NCI-H1092 treated with DMSO at 0.1 percent for 48 hours (cell line): ENCODE measurements around the gene PSD4.

Experiments
- DNase-seq: peaks from one replicate; lab custom pipeline; 2025; lab: John Stamatoyannopoulos, UW

Gene PSD4

GRCh38 chr2:113238871-113239839 is 65.4 kb downstream of the PSD4 start:
- DNase-seq = no peak

- peak; percentile 79 for DNase-seq
Measured at GRCh38 chr2:113240150-113240914, 66.6 kb downstream of the PSD4 start.

- DNase-seq = no peak
Measured at GRCh38 chr2:113240915-113241911, 67.4 kb downstream of the PSD4 start.

GRCh38 chr2:113242327-113242726 is 68.6 kb downstream of the PSD4 start:
- no peak for DNase-seq

GRCh38 chr2:113245276-113245711 is 71.5 kb downstream of the PSD4 start:
- no peak for DNase-seq

GRCh38 chr2:113246606-113247005 is 72.8 kb downstream of the PSD4 start:
- DNase-seq = no peak

GRCh38 chr2:113248997-113249770 is 75.4 kb downstream of the PSD4 start:
- DNase-seq = peak; percentile 54

- DNase-seq = no peak
Measured at GRCh38 chr2:113251118-113251517, 77.3 kb downstream of the PSD4 start.

- no peak for DNase-seq
Measured at GRCh38 chr2:113252047-113252590, 78.3 kb downstream of the PSD4 start.

- DNase-seq = no peak
Measured at GRCh38 chr2:113253453-113253852, 79.7 kb downstream of the PSD4 start.

- no peak for DNase-seq
Measured at GRCh38 chr2:113255140-113256070, 81.6 kb downstream of the PSD4 start.

GRCh38 chr2:113257516-113258264 is 83.9 kb downstream of the PSD4 start:
- DNase-seq = no peak

- DNase-seq = no peak
Measured at GRCh38 chr2:113258471-113259147, 84.8 kb downstream of the PSD4 start.
